WTC11 (cell line): Measurements from ENCODE around the gene FAM193B. TPM values are rescaled to one million over a fixed set of nuclear protein-coding genes. Genes with fewer than 3 reads are reported as not detected.
A peak's percentile ranks its signal among the peaks of the same experiment; 100 is the strongest.

Experiments
- ATAC-seq: fragments of 200-7000 bp; cut with Tn5 transposase; 2 replicates; pipeline ENCODE4 v1.10.0; 2021; ENCODE audit warnings: mild to moderate bottlenecking, moderate library complexity
- CTCF ChIA-PET: fragments of 300-600 bp; sonication (Branson Sonifier 250); formaldehyde crosslinking; loops from one replicate; lab custom pipeline; 2021; ENCODE audit warnings: antibody characterized with exemption; lab: Charles Lee
- POLR2A ChIA-PET: fragments of 350-600 bp; sonication (Branson Sonifier 250); formaldehyde crosslinking; loops from one replicate; lab custom pipeline; 2021; ENCODE audit warnings: antibody characterized with exemption; lab: Charles Lee
- DNase-seq: peaks from one replicate; pipeline ENCODE4 v3.0.0; 2021; ENCODE audit warnings: low spot score
- H3K27ac Mint-ChIP-seq: 2 replicates; pipeline ENCODE4 v1.8.0; 2021; ENCODE audit warnings: mixed read lengths
- H3K27me3 Mint-ChIP-seq: 2 replicates; pipeline ENCODE4 v1.8.0; 2021; ENCODE audit warnings: low read depth, mild to moderate bottlenecking, moderate library complexity, mixed read lengths
- H3K36me3 Mint-ChIP-seq: 2 replicates; pipeline ENCODE4 v1.8.0; 2021; ENCODE audit warnings: mixed read lengths
- H3K4me1 Mint-ChIP-seq: 2 replicates; pipeline ENCODE4 v1.8.0; 2022; ENCODE audit warnings: mixed read lengths
- H3K4me3 Mint-ChIP-seq: 2 replicates; pipeline ENCODE4 v1.8.0; 2021; ENCODE audit warnings: mild to moderate bottlenecking, moderate library complexity, mixed read lengths
- H3K9me3 Mint-ChIP-seq: 2 replicates; pipeline ENCODE4 v1.8.0; 2021; ENCODE audit warnings: mixed read lengths
- AFF4 ChIP-seq: sonication (generic); formaldehyde crosslinking; IDR thresholded peaks from 2 replicates; pipeline ENCODE4 v1.8.1; 2023; ENCODE audit warnings: mild to moderate bottlenecking, missing genetic modification reagents, borderline replicate concordance
- CDX4 ChIP-seq: fragments of 250-450 bp; sonication (Bioruptor Pico); IDR thresholded peaks from 2 replicates; pipeline ENCODE4 v1.9.0; 2021; ENCODE audit warnings: moderate library complexity, mild to moderate bottlenecking, inconsistent platforms, borderline replicate concordance
- CREM ChIP-seq: sonication (generic); formaldehyde crosslinking; IDR thresholded peaks from 2 replicates; pipeline ENCODE4 v1.8.1; 2022; ENCODE audit warnings: mild to moderate bottlenecking, missing genetic modification reagents, moderate library complexity
- CTCF ChIP-seq: fragments of 200-600 bp; IDR thresholded peaks from 2 replicates; pipeline ENCODE4 v1.8.0; 2022; ENCODE audit warnings: antibody characterized with exemption
- GTF2I ChIP-seq: fragments of 250-450 bp; sonication (Bioruptor Pico); conservative IDR thresholded peaks from 2 replicates; pipeline ENCODE4 v1.4.0; 2021; ENCODE audit warnings: mild to moderate bottlenecking
- HMGA2 ChIP-seq: fragments of 250-450 bp; sonication (Bioruptor Pico); IDR thresholded peaks from 2 replicates; pipeline ENCODE4 v1.4.0; 2021; ENCODE audit warnings: mild to moderate bottlenecking, moderate library complexity
- JUN ChIP-seq: sonication (generic); formaldehyde crosslinking; IDR thresholded peaks from 2 replicates; pipeline ENCODE4 v1.8.0; 2023; ENCODE audit warnings: mild to moderate bottlenecking, missing genetic modification reagents
- MXD4 ChIP-seq: fragments of 250-450 bp; sonication (Bioruptor Pico); IDR thresholded peaks from 2 replicates; pipeline ENCODE4 v1.8.0; 2021; ENCODE audit warnings: mild to moderate bottlenecking, moderate library complexity, borderline replicate concordance
- NFYB ChIP-seq: sonication (generic); formaldehyde crosslinking; conservative IDR thresholded peaks from 2 replicates; pipeline ENCODE4 v1.8.0; 2022; ENCODE audit warnings: low read depth, missing genetic modification reagents
- PREB ChIP-seq: sonication (generic); formaldehyde crosslinking; IDR thresholded peaks from 2 replicates; pipeline ENCODE4 v1.8.1; 2022; ENCODE audit warnings: mild to moderate bottlenecking, missing genetic modification reagents, moderate library complexity, borderline replicate concordance
- PRRX2 ChIP-seq: fragments of 250-450 bp; sonication (Bioruptor Pico); IDR thresholded peaks from 2 replicates; pipeline ENCODE4 v1.8.0; 2021; ENCODE audit warnings: mild to moderate bottlenecking
- RORB ChIP-seq: fragments of 250-450 bp; sonication (Bioruptor Pico); IDR thresholded peaks from 2 replicates; pipeline ENCODE4 v1.9.0; 2021; ENCODE audit warnings: mild to moderate bottlenecking
- SP1 ChIP-seq: sonication (generic); formaldehyde crosslinking; conservative IDR thresholded peaks from 2 replicates; pipeline ENCODE4 v1.8.1; 2022; ENCODE audit warnings: missing genetic modification reagents
- TCF7 ChIP-seq: sonication (generic); formaldehyde crosslinking; IDR thresholded peaks from 2 replicates; pipeline ENCODE4 v1.8.0; 2022; ENCODE audit warnings: mild to moderate bottlenecking, low read depth, missing genetic modification reagents, moderate library complexity
- USF1 ChIP-seq: sonication (generic); formaldehyde crosslinking; IDR thresholded peaks from 2 replicates; pipeline ENCODE4 v1.8.0; 2022; ENCODE audit warnings: mild to moderate bottlenecking, missing genetic modification reagents
- ZBTB21 ChIP-seq: sonication (generic); formaldehyde crosslinking; IDR thresholded peaks from 2 replicates; pipeline ENCODE4 v1.8.1; 2023; ENCODE audit warnings: mild to moderate bottlenecking, missing genetic modification reagents, borderline replicate concordance
- ZNF121 ChIP-seq: sonication (generic); formaldehyde crosslinking; IDR thresholded peaks from 2 replicates; pipeline ENCODE4 v1.8.0; 2023; ENCODE audit warnings: missing genetic modification reagents
- ZNF219 ChIP-seq: sonication (generic); formaldehyde crosslinking; IDR thresholded peaks from 2 replicates; pipeline ENCODE4 v1.8.0; 2023; ENCODE audit warnings: missing genetic modification reagents, mild to moderate bottlenecking, borderline replicate concordance
- ZNF317 ChIP-seq: sonication (generic); formaldehyde crosslinking; IDR thresholded peaks from 2 replicates; pipeline ENCODE4 v1.8.1; 2023; ENCODE audit warnings: low read depth, mild to moderate bottlenecking, moderate library complexity, missing genetic modification reagents, borderline replicate concordance
- ZNF416 ChIP-seq: fragments of 250-450 bp; sonication (Bioruptor Pico); IDR thresholded peaks from 2 replicates; pipeline ENCODE4 v1.9.0; 2021; ENCODE audit warnings: mild to moderate bottlenecking, inconsistent platforms
- ZNF532 ChIP-seq: fragments of 250-450 bp; sonication (Bioruptor Pico); IDR thresholded peaks from 2 replicates; pipeline ENCODE4 v1.9.0; 2021; ENCODE audit warnings: mild to moderate bottlenecking, borderline replicate concordance
- ZNF671 ChIP-seq: fragments of 250-450 bp; sonication (Bioruptor Pico); IDR thresholded peaks from 2 replicates; pipeline ENCODE4 v1.8.0; 2021; ENCODE audit warnings: mild to moderate bottlenecking
- ZSCAN18 ChIP-seq: fragments of 250-450 bp; sonication (Bioruptor Pico); IDR thresholded peaks from 2 replicates; pipeline ENCODE4 v2.1.2; 2022; ENCODE audit warnings: mild to moderate bottlenecking, moderate library complexity
- total RNA-seq: library from RNA; stranded (reverse); gene quantifications from 3 replicates; pipeline ENCODE4 v1.2.3, GENCODE V29; 2021

Gene FAM193B
- total RNA-seq, 1 experiment from 2014 or later = 101 TPM

GRCh38 chr5:177497292-177498012, 56.9 kb downstream of the FAM193B start, which contains the start of gene PDLIM7:
TSS of gene PDLIM7 (minus strand) at chr5:177497604. CDS start at chr5:177496512, 1,092 bp downstream.
- H3K9me3 Mint-ChIP-seq = no peaks in the 10 kb centered on the region
- peaks cover 37% of the 10 kb centered on the region for H3K4me1 Mint-ChIP-seq
- DNase-seq = peak; percentile 97
- ChIA-PET POLR2A (interaction anchor here (0.6 to 3.9 kb wide), 15 partner anchors 9 to 195 kb away, joined by 3 to 53 read pairs (median 5); partner anchors contain the start of genes DBN1, DOK3, GRK6 and LMAN2), CTCF (interaction anchor here (0.7 to 11.2 kb wide), 15 partner anchors 9 to 190 kb away, joined by 3 to 230 read pairs (median 8); partner anchors contain the start of genes DBN1, DDX41 and DOK3)
- peaks cover 12% of the 10 kb centered on the region for H3K36me3 Mint-ChIP-seq
- H3K27ac Mint-ChIP-seq = peak within 1 kb of the TSS; percentile 92; the same call in 1 of the 2 replicates
- H3K4me3 Mint-ChIP-seq = peak within 1 kb of the TSS; percentile 80
- ATAC-seq = peak; percentile 71
- H3K27me3 Mint-ChIP-seq = peaks cover 31% of the 10 kb centered on the region
- TF ChIP-seq ZNF671 (0 out of 2 replicates have a peak, but pooled peaks have one; percentile 54), AFF4 (CRISPR knock-in tag) (no peak), USF1 (CRISPR knock-in tag) (0 out of 2 replicates have a peak, but pooled peaks have one; percentile 31), HMGA2 (CRISPR knock-in tag) (no peak), JUN (CRISPR knock-in tag) (no peak), SP1 (peak; percentile 92), CREM (CRISPR knock-in tag) (no peak), ZNF219 (CRISPR knock-in tag) (no peak), RORB (no peak), GTF2I (peak; percentile 98), ZNF121 (CRISPR knock-in tag) (peak; percentile 94), ZNF532 (CRISPR knock-in tag) (0 out of 2 replicates have a peak, but pooled peaks have one; percentile 27), ZNF317 (CRISPR knock-in tag) (no peak), ZNF416 (CRISPR knock-in tag) (0 out of 2 replicates have a peak, but pooled peaks have one; percentile 72), ZSCAN18 (CRISPR knock-in tag) (no peak), TCF7 (CRISPR knock-in tag) (no peak), CTCF (no peak), MXD4 (no peak), PREB (CRISPR knock-in tag) (no peak), CDX4 (CRISPR knock-in tag) (no peak), NFYB (CRISPR knock-in tag) (peak; percentile 44; the same call in 1 of the 2 replicates), PRRX2 (CRISPR knock-in tag) (no peak), ZBTB21 (CRISPR knock-in tag) (no peak)
